ENCODE data around the gene PARD3B. TPM values are rescaled to one million over a fixed set of nuclear protein-coding genes. Genes with fewer than 3 reads are reported as not detected.

PARD3B gene
- total RNA-seq, 1 donor from 2014 or later, result 8.4 TPM

DNA sequence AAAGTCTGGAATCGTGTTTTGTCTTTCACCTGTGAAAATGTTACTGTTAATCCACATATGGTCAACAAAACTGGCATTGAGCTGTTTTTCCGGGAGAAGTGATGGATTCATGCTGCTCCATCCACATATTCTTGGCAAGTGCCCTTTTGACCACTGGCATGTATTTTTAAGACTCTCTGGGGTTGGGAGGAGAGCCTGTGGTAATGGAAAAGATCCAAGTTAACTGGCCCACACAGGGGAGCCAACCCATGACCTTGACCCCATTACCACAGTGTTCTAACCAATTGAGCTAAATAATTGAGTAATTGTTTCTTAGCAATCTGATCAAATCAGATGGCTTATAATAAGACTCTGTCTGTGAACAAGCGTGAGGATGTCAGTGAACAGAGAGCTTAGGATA is 840.8 kb downstream of the PARD3B start:
- DNase-seq (ENCODE audit: low read depth, low spot score), result no peak

- no peak for DNase-seq (ENCODE audit: low read depth, low spot score)
Measured at GRCh38 chr2:205387350-205388055, 842.2 kb downstream of the PARD3B start.

- no peak for DNase-seq (ENCODE audit: low read depth, low spot score)
Measured at GRCh38 chr2:205390866-205391265, 845.6 kb downstream of the PARD3B start.

DNA sequence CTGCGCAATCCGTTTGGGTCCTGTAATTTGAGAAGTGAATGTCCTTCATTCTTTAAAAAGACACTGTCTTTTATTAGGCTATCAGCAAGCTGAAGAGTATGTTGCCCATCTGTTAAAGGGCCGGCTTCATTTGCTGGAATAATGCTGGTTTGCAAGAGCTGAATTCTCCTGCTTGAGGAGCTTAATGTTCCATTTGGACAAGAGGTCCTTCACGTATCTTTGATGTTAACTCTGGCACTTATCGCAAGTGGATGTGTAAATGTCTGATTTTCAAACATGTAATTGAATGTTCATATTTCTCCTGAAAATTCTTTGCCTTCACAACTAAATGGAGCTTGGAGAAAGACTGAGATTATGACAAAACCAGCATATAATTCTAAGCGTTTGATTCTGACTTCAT is 856.2 kb downstream of the PARD3B start:
- no peak for DNase-seq (ENCODE audit: low read depth, low spot score)

DNA sequence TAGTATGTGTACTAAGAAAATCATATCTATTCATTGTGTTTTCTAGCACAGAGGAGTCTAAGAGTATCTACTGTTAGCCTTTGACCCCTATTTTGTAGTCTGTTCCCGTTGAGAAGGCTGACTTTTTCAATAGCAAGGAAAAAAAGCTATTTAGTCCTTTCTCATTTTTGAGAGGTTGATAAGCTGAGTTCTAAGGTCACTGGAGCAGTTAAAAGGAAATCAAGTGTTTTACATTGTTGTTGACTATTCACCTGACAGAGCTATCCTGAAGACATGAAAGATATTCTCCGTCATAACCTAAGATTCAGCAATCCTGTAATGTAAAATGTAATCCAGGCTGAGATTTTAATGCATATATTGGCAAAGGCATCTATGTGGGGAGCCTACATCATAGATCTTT is 856.7 kb downstream of the PARD3B start:
- no peak for DNase-seq (ENCODE audit: low read depth, low spot score)

GRCh38 chr2:205403244-205403825 is 858.1 kb downstream of the PARD3B start:
- no peak for DNase-seq (ENCODE audit: low read depth, low spot score)

- DNase-seq (ENCODE audit: low read depth, low spot score), result no peak
Measured at GRCh38 chr2:205405194-205405593, 859.9 kb downstream of the PARD3B start.

DNA sequence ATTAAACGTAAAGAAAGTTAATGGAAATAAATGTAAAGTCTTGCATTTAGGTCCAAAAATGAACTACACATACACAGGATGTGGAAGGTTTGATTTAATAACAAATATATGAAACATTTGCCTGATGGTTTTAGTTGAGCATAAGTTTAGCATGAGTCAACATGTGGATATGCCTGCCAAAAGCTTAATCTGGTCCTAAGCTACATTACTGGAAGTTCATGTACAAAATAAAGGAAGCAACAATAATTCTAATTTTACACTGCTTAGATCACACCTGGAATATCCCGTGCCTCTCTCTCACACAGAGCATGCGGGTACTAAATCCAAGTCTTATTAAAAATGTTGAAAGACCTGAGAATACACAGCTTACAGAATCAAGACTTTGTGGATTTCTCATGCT is 860.5 kb downstream of the PARD3B start:
- peak; percentile 77 for DNase-seq (ENCODE audit: low read depth, low spot score)

- no peak for DNase-seq (ENCODE audit: low read depth, low spot score)
Measured at GRCh38 chr2:205407984-205408383, 862.7 kb downstream of the PARD3B start.

- no peak for DNase-seq (ENCODE audit: low read depth, low spot score)
Measured at GRCh38 chr2:205408696-205409095, 863.4 kb downstream of the PARD3B start.

- DNase-seq (ENCODE audit: low read depth, low spot score), result no peak
Measured at GRCh38 chr2:205409411-205409810, 864.1 kb downstream of the PARD3B start.

DNA sequence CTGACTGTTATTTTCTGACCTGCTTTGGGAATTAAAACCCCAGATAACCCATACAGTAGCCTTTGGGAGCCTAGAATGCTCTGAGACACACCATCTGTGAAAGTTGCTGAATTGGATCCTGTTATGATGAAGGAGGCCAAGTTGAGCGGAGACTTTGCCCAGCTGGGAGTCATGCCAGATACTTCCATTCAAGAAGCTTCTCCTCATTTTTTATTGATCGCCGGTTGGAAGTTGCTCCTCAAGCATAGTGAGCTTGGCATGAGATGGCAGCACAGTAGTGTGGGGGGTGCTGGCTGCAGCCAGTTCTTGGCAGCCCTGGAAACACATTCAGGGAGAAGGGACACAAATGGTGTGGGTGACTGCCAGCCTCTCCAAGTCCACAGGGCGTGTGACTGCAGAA is 866.3 kb downstream of the PARD3B start:
- no peak for DNase-seq (ENCODE audit: low read depth, low spot score)

- DNase-seq (ENCODE audit: low read depth, low spot score), result no peak
Measured at GRCh38 chr2:205424326-205424725, 879.1 kb downstream of the PARD3B start.

DNA sequence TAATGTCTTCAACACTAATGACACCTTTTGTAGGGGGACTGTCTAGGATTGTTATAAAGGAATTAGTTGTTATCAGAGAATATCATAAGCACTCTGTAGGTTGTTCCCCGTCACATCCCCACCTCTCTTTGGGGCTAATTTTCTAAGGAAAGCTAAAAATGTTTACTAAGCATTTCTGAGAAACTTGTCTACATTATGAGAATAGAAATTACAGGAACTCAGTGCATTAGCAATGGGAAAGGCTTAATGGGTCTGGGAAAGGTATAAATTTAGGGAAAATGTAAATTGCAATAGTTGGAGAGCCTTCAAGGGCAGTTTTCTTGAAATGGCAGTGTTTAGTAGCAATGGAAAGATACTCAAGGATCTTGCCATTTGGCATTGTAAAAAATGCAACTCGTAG is 879.8 kb downstream of the PARD3B start:
- DNase-seq (ENCODE audit: low read depth, low spot score), result no peak

GRCh38 chr2:205427112-205427511 is 881.8 kb downstream of the PARD3B start:
- no peak for DNase-seq (ENCODE audit: low read depth, low spot score)

DNA sequence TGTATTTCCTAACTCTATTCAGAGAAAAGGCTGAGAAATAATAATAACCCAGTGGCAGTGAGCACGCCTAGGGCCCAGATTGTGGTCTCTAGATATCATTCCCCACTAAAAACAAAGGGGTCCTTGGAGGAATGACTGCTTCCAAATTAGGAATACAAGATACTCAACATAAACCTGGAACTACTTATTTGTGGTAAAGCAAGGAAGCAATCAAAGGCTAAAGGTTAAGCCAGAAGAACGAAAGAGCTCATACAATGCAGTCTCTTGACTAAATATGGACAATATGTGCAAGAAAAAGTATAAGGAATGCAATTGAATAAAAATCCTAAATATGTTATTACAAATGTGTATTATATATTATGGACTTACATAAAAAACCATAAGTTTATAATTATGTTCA is 883.5 kb downstream of the PARD3B start:
- DNase-seq (ENCODE audit: low read depth, low spot score), result no peak

GRCh38 chr2:205435970-205436369 is 890.7 kb downstream of the PARD3B start:
- DNase-seq (ENCODE audit: low read depth, low spot score), result peak; percentile 80

DNA sequence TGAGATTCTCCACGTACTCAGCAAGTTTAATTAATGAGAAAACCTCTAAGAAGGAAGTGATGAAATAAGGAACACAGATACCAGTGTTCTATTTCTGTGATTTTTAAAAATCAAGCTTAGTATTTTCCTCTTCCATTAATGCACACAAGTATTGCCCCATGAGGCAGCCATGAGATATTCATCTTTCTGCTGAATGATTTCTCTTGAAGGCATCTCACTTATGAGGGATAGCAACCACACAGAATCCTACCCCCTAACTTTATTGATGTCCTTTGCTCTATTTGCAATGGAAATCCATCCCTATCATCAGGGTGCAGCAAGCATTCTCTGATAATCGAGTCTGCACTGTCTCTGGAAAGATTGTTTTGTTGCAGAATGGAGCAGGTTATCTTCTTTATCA is 893.0 kb downstream of the PARD3B start:
- DNase-seq (ENCODE audit: low read depth, low spot score), result no peak

DNA sequence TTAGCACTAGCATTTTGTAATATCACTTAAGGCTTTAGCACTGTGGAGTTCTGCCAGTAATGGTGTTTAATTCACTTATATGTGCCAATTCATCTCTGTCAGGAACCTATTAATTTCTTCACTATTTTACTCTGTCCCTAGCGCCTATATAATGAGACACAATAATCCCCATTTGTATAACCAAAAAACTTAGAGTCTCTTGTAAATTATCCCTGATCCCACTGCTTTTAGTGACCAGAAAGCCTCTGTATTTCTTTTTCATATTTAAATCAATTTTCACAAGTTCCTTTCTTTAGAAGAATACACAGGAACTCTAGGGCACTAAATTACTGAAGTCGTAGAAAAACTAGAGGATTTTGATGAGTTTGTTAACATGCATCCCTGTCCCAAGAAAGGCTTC is 894.3 kb downstream of the PARD3B start:
- DNase-seq (ENCODE audit: low read depth, low spot score), result no peak

GRCh38 chr2:205441524-205441923 is 896.2 kb downstream of the PARD3B start:
- DNase-seq (ENCODE audit: low read depth, low spot score), result no peak

- no peak for DNase-seq (ENCODE audit: low read depth, low spot score)
Measured at GRCh38 chr2:205448189-205448588, 902.9 kb downstream of the PARD3B start.

GRCh38 chr2:205451901-205452512 is 906.7 kb downstream of the PARD3B start:
- DNase-seq (ENCODE audit: low read depth, low spot score), result no peak

DNA sequence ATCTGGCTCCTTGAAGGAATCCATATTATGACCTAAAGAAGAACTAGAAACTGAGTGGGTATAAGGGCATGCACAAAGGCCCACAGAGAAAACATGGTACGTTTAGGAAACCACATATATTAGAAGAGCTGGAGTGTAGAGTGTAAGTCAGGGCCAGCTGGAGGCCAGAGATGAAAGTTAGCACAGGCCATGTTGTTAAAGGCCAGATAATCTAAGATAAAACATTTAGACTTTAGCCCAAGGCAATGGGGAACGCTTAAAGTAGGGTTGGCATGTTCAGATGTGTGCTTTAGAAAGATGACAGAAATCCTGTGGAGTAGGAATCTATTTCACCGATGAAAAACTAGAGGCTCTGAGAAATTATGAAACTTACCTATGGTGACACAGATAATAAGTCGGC is 907.9 kb downstream of the PARD3B start:
- no peak for DNase-seq (ENCODE audit: low read depth, low spot score)
